Cerebellar cortex (tissue), 1 donor: Measurements from ENCODE around the gene ARHGDIB.

ENCODE experiments used
- DNase-seq: peaks from one replicate; pipeline ENCODE4 v3.0.0-alpha.2; 2015; ENCODE audit warnings: low spot score

The ARHGDIB gene

DNA sequence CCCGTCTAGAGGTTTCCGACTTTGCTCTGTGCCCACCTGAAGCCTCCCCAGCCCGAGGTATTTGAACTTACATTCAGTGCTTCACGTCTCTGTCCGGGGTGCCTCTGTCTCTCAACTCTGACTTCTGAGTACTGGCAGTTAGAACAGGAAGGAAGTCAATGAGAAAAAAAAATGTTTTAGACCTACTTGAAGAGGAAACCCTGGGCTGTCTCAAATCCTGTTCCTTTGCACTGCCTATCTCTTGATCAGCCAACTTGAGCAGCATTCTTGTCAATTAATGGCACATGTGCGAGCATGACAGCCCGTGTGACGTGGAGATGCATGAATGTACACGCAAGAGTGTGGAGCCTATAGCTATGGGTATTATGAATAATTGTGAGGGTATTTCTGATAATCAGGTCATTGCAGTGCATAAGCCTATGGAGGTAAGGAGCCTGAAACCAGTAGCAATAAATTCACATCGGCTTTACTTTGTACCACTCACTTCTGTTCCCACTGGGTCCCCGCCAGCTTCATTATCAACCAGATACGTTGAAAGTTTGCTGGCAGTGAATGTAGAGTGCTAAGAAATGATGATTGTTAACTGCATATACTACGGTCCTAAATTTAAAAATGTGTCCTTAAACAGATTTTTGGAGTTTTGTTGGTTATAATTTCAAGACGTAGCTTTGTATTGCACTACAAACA, at the start of gene ARHGDIB:
TSS of gene ARHGDIB (minus strand) at position 136 of the 687 bp plus-strand sequence. CDS start 10,889 bp downstream, outside the sequence.
- no peak for DNase-seq

DNA sequence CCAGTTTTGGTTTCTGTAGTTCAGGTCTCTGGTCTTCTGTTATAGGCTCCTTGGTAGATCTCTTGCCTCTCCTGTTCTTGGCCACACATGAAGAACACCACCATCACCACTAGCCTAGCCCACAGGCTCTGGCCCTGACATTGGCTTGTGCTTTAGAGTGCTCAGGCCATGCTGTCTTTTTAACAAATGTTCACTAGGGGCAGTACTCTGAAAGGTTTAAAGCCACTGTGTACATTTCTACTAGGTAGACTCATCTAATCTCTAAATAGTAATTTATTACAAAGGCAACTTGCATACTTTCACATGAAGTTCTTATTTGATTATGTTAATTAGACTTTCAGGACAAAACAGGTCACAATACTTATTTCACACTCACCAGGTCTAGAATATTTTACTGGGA, 49.8 kb upstream of the ARHGDIB start:
- no peak for DNase-seq

DNA sequence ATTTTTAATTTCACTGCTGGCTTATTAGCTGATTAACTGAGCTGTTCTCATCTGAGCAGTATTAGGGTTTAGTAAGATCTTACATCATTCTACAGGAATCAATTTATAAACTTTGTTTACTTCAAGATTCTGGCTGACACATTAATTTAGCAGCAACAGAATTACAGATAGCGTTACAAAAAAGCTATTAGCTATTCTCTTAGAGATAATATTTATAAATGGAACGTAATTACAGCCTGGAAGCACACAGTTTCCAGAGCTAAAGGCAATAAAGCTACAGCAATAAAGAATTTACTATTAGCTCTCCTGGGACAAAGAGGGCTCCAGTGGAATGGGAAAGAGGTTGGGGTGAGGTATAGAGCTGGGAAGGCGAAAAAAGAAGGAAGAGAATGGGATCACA, 46.1 kb upstream of the ARHGDIB start:
- DNase-seq, result no peak

DNA sequence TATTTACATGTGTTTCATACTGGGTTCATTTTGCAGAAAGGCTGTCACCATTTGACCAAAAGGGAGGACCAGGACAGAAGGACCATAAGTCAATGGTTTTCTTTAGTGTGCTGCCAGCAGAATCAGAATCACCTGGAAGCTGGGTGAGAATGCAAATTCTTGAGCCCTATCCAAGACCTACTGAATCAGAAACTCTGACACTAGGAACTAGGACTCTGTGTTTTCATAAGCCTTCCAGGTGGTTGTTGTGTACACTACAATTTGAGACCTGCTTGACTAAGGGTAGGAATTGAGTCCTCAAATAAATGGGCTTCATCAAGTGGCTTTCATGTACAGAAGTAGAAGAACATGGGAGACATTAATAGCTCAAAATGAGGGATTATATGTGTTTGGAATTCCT, 43.7 kb upstream of the ARHGDIB start:
- no peak for DNase-seq

DNA sequence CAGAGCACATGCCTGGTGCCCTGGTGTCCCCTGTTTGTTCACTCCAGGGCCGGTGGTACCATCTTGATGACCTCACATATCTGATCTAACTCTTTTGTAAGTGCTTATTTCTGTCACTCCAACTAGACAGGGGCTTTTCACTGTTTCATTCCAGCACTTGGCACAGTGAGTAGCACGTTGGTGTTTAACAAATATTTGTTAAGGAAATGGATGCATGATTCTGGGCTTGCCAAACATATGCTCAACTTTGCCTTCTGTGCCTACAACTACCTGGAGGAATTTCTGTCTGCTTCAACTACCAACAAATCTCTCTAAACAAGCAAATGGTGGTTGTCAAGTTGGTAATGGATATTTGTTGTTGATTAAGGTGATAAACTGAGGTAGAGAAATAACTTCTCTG, 43.0 kb upstream of the ARHGDIB start:
- DNase-seq, result no peak

DNA sequence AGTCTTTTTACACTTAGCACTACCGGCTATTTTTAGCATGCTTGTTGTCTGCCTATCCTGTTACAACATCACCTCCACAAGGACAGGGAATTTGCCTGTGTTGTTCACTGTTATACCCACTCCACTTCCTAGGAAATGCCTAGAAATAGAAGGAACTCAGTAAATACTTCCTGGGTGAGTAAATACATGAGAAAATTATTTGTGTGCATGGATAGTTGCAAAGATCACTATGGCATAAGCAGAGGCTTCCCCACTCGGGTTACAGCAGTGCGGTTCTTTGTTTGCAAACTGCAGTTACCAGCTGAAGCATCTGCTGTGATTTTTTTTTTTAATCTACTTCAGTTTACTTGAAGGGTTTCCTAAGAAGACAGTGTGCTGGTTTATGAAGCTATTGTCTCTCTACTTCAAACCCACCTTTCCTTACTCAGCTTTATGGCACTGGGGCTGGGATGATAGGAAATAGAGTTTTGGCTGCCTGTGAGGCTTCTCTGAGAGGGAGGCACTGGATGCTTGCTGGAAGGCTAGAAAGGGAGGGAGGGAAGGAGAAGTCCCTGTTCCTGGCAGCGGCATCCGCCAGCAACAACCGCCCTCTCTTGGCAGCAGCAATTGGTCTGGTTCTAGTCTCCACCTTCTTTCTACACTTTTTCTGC, 40.5 kb upstream of the ARHGDIB start:
- DNase-seq, result peak; percentile 16

DNA sequence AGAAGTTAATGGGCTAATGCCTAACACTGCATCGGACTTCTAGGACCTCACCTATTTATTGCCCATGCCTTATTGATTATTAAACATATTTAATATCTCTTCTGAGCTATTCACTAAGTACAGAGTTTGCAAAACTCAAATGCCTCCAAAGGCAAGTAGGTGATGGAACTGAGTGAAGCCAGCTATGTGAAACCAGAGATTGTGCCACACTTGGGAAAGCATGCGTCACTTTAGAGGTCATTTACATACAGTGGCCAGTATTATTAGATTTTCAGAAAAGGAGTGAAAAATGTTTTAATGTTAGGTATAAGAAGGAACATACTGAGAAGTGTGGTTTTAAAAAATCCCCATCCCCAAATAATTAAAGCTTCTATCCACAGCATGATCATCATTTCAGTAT, 39.2 kb upstream of the ARHGDIB start:
- no peak for DNase-seq

DNA sequence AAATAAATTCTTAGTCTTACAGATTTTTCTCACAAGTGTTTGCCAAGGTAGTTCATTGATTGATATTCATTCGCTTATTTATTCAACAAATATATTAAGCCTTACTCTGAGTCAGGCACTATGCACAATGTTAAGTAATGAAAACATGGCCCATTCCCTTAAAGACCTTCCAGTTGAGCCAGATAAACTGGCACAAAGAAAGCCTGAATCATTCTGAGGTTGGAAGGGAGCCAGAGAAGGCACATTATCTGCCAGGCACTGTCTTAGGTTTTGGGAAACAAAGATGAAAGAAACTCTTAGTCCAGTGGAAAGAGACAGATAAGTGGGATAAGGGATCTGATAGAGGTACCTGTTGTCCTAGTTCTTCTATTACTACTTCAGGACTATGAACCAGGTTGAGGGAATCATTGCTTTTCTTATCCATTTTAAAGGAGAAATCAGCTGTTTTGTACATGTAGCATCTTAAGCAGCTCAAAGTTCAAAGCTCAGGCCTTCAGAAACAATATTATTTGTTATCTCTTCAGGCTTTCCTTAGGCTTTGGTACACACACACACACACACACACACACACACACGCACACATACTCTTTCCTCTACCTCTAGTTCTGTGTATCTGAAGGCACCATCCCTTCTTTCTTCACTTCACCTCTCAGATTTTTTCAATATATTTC, 38.4 kb upstream of the ARHGDIB start:
- DNase-seq, result no peak

DNA sequence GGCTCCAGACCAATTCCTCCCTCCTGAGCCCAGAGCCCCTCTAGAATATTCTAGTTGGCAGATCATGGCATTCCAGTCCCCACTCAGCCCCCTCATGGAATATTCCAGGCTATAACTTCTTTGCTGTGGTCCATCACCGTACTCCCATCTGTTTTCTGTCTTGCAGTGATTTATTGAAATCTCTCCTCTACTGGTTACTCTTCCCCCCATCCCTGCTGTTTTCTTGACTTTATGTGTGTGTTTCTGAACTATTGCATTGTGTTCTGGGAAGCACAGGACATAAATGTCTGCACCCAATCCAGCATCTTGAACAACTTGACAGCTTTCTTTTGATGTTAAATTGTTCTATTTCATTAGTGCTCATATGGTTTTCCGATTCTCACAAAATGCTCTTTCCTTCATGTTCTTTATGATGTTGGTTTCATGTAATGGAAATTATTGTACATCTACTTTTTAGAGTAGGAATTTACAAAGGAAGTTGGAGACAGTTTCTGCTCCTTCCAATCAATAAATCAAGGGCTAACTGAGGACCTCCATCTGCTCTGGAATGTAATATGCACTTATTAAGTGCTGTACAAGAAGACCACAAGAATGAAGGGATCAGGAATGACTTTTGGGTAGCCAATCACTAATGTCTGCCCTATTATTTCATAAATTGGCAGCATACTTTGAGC, 37.8 kb upstream of the ARHGDIB start:
- DNase-seq, result no peak

DNA sequence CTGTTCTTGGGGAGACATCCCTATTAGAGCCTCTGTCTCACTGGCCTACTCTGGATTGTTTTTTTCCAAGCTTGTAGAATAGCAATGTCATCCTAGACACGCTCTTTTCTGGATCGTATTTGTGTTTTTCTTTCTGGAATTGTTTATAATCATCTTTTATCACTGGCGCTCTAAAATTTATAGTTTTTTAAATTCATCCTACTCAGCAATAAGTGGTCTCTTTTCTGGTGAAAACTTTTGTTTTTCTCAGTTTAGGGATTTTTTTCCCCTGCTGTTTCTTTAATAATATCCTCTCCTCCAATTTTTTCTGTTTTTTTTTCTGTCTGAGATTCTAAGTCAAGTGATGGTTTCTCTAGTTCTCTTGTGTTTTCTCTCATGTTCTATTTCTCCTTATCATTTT, 36.6 kb upstream of the ARHGDIB start:
- DNase-seq, result no peak

DNA sequence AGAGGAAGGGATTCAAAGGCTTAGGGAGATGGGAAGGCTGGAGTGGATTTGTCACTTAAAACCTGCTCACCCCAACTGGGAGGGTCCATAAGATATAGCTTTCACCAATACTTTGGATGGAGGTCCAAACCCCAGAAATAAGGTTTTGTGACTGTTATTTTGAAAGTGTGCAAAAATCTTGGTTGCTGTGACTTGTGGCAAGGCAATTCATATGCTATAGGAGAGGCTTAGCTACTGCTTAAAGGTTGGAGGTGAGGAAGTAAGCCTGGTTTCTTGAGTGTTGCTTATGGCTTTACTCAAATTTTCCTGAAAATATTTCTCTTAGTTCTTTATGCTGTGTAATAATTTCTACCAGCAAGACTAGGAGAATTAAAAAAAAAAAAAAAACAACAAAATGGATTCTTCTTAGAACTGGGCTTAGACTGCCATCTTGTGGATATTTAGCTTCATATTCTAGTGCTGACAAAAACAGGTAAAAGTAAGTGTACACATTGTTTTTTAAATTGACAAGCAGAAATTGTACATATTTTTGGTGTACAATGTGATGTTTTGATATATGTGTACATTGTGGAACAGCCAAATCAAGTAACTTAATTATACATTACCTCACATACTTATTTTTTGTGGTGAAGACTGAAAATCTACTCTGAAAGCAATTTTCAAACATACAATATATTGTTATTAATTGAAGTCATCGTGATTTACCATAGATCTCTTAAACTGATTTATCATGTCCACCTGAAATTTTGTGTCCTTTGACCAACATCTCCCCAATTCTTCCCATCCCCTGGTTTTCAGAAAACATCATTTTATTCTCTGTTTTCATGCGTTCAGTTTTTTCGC, 34.4 kb upstream of the ARHGDIB start:
- DNase-seq, result peak; percentile 76

DNA sequence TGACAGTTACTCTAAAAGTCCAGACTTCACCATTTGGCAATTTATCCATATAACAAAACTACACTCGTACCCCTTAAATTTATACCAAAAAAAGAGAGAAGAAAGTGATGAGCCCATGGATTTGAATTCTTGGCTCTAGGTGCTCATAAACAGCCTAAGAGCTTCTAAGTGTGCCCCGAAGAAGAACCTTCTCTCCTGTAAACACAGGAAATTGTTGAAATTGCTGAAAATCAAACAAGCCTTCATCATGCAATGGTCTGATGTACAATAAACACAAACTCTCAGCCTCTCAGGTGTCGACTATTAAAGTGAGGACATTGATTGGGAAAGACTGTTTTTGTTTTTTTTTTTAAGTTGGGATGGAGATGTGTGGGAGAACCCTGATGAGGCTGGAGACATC, 33.2 kb upstream of the ARHGDIB start:
- DNase-seq, result no peak

DNA sequence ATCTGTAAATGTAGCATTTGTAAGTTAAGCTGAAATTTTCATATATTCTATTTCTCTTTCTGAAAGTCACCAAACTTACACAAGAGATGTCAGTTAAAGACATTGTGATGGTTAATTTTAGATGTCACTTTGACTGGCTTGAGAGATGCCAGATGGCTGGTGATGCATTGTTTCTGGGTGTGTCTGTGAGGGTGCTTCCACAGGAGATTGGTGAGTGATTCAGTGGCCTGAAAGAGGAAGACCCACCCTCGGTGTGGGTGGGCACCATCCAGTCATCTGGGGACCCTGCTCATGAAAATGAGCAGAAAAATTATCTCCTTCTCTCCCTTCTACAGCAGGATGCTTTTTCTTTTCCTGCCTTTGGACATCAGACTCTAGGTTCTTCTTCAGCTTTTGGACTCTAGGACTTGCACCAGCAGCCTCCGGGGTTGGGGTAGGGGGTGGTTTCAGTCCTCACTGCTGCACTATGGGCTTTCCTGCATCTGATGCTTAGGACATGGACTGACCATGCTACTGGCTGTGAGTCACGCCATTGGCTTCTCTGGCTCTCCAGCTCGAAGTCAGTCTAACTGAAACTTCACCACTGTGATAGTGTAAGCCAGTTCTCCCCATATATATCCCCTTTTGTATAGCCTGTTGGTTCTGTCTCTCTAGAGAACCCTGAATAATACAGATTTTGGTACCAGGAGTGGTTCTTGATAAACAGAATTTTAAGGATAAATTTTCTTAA, 32.3 kb upstream of the ARHGDIB start:
- DNase-seq, result no peak

DNA sequence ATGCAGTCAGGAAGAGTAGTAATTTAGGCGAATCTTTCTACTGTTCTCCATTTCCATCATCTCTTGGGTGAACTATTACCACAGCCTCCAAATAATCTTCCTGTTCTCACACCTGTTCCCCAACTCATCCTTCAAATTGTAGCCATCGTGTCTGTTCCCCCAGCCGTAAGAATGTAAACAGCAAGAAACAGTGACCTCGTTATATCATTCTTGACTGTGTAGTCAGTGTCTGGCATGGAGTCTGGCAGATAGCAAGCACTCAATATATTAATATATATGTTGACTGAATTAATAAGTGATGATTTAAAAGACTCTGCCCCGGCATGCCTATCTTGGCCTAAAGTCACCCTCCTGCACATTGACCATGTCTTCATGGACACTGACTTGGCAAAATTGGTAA, 31.7 kb upstream of the ARHGDIB start:
- no peak for DNase-seq

DNA sequence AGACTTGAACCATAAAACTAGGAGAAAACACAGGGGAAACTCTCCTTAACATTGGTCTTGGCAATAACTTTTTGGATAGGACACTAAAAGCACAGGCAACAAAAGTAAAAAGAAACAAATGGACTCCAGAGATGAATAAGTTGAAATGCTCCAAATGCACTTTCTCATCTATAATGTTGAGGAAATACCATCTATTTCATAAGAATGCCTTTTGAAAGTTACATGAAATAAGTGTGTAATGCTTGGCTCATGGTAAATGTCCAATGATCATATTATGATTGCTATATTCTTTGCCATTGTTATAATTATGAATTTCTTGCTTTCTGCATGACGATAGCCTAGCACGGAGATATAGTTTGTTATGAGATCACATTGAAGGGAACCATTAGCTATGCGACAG, 31.3 kb upstream of the ARHGDIB start:
- no peak for DNase-seq

DNA sequence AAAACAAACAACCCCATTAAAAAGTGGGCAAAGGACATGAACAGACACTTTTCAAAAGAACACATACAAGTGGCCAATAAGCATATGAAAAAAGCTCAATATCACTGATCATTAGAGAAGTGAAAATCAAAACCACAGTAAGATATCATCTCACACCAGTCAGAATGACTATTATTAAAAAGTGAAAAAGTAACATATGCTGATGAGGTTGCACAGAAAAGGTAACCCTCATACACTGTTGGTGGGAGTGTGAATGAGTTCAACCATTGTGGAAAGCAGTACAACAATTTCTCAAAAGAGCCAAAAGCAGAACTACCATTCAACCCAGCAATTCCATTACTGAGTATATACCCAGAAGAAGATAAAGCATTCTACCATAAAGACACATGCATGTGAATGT, 29.7 kb upstream of the ARHGDIB start:
- no peak for DNase-seq

DNA sequence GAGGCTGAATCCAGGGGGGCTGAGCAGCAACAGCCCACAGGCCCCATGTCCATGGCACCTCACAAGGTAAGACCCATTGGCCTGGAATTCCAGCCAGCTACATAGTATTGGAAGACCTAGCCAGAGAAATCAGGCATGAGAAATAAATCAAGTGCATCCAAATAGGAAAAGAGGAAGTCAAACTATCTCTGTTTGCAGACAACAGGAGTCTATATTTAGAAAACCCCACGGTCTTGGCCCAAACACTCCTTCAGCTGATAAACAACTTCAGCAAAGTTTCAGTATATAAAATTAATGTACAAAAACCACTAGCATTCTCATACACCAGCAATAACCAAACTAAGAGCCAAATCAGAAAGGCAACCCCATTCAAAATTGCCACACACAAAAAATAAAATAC, 28.4 kb upstream of the ARHGDIB start:
- DNase-seq, result no peak

DNA sequence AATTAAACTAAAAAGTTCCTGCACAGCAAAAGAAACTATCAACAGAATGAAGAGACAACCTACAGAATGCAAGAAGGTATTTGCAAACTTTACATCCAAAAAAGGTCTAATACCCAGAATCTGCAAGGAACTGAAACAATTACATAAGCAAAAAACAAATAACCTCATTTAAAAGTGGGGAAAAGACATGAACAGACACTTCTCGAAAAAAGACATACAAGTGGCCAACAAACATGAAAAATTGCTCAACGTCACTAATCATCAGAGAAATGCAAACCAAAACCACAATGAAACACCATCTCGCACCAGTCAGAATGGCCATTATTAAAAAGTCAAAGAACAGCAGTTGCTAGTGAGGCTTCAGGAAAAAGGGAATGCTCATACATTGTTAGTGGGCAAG, 26.6 kb upstream of the ARHGDIB start:
- no peak for DNase-seq

DNA sequence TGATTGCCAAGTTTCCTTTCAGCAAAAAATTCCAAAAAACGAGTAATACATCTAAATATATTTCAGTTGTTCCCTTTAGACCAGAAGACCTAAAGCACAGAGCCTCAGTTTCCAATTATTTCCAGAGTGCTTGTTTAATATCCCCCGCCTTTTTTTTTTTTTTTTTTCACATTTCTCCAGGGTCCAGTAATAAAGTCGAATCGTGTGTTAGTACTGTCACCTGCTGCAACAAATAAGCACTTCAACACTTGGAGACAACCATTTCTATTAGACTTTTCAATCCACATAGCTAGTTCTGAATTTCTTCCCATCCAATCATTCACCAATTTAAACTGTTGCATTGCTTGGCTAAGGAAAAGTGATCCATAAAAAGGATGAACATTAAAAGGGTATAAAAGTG, 25.0 kb upstream of the ARHGDIB start:
- DNase-seq, result no peak

DNA sequence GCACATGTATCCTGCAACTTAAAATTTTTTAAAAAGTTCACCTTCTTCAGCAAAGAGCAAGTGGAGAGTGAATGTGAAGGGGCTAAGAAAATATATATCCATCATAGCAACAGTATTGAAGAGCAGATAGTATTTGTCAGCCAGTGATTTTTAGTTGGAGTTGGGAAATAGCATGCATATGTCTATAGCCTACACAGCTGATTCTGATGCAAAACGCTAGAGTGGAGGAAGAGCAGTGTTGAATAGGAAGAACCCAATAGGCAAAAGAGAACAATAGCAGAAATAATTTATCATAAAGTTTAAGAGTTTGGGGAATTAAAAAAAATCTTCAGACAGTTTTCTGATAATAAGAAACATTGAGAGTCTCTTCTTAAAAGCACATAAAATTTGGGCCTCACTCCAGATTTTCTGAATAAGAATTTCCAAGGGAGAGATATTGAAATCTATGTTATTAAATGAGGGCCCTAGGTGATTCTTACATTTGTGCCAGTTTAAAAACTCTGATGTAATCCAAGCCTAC, 23.4 kb upstream of the ARHGDIB start:
- no peak for DNase-seq

DNA sequence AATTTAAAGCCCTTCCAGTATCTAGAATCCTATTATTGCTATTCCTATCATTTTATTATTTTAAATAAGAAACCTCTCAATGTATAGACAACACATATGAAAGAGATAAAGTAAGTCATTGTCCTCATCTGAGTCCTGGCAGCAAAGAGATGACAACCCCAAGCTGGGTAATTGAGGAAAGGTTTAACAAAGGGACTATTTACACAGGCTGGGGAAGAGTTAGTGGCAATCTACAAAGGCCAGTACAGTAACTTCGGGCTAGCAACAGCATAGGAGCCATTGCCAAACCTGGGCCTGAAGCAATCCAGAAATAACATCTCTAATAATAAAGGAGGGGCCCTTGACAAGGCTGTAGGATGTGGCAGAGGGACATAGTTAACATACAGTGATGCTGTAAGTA, 22.6 kb upstream of the ARHGDIB start:
- no peak for DNase-seq
